Endothelial cell (in vitro differentiated cells): ENCODE data around the gene RNASE7. TPM values are rescaled to one million over a fixed set of nuclear protein-coding genes. Genes with fewer than 3 reads are reported as not detected.

ENCODE experiments used
- DNase-seq: peaks from one replicate; pipeline ENCODE4 v3.0.0; 2021; ENCODE audit warnings: low spot score
- H3K27ac Mint-ChIP-seq: one replicate; pipeline ENCODE4 v1.8.0; 2021; ENCODE audit warnings: mixed read lengths, inconsistent platforms; ENCODE audit not compliant: unreplicated experiment
- H3K27me3 Mint-ChIP-seq: one replicate; pipeline ENCODE4 v1.8.0; 2021; ENCODE audit warnings: mild to moderate bottlenecking, moderate library complexity, mixed read lengths, inconsistent platforms; ENCODE audit not compliant: unreplicated experiment
- H3K36me3 Mint-ChIP-seq: one replicate; pipeline ENCODE4 v1.8.0; 2021; ENCODE audit warnings: mild to moderate bottlenecking, low read depth, mixed read lengths, inconsistent platforms; ENCODE audit not compliant: unreplicated experiment
- H3K4me1 Mint-ChIP-seq: one replicate; pipeline ENCODE4 v1.8.0; 2021; ENCODE audit warnings: mild to moderate bottlenecking, mixed read lengths, inconsistent platforms; ENCODE audit not compliant: unreplicated experiment
- H3K4me3 Mint-ChIP-seq: one replicate; pipeline ENCODE4 v1.8.0; 2021; ENCODE audit warnings: mild to moderate bottlenecking, mixed read lengths, inconsistent platforms; ENCODE audit not compliant: unreplicated experiment
- H3K9me3 Mint-ChIP-seq: one replicate; pipeline ENCODE4 v1.8.0; 2021; ENCODE audit warnings: mixed read lengths, inconsistent platforms; ENCODE audit not compliant: unreplicated experiment
- CTCF ChIP-seq: fragments of 200-600 bp; sonication (generic); IDR thresholded peaks from one replicate; pipeline ENCODE4 v1.5.0; 2021; ENCODE audit warnings: antibody characterized with exemption; ENCODE audit not compliant: unreplicated experiment
- long read RNA-seq: library from polyadenylated mRNA; unstranded; transcript quantifications from one replicate; pipeline ENCODE4 v2.0.0, GENCODE V29; 2020; ENCODE audit not compliant: unreplicated experiment
- total RNA-seq: library from RNA; stranded (reverse); fragmentation: NEBNext Ultra II Directional; extraction: Animal tissue kit (Norgen Biotek cat#: 25700); gene quantifications from one replicate; pipeline ENCODE4 v1.2.1, GENCODE V29; 2021; ENCODE audit not compliant: unreplicated experiment

The RNASE7 gene
- total RNA-seq, result not detected
- long read RNA-seq, result 0 reads

GRCh38 chr14:21041676-21042433 lies at the start of gene RNASE7:
Gene RNASE7 (plus strand): TSS chr14:21042362. CDS start chr14:21042993, 631 bp downstream.
- no peak for DNase-seq

GRCh38 chr14:20996521-20996920 lies 45.6 kb upstream of the RNASE7 start:
- DNase-seq, result no peak
- Mint-ChIP-seq H3K4me3 (no peak overlapping the region), H3K9me3 (no peaks in the 10 kb centered on the region), H3K27ac (no peak overlapping the region), H3K27me3 (no peaks in the 10 kb centered on the region), H3K36me3 (peaks cover 23% of the 10 kb centered on the region), H3K4me1 (peaks cover 17% of the 10 kb centered on the region)
- TF ChIP-seq CTCF, result no peak

More at GRCh38 chr14:21041676-21042433, at the start of gene RNASE7:
- Mint-ChIP-seq H3K36me3 (no peaks in the 10 kb centered on the region), H3K9me3 (no peaks in the 10 kb centered on the region), H3K27me3 (peaks cover 12% of the 10 kb centered on the region), H3K4me3 (no peak within 1 kb of the TSS), H3K27ac (no peak within 1 kb of the TSS), H3K4me1 (peaks cover 42% of the 10 kb centered on the region)
- TF ChIP-seq CTCF, result no peak

- no peaks in the 10 kb centered on the region for H3K27me3 Mint-ChIP-seq
- H3K4me3 Mint-ChIP-seq, result no peak overlapping the region
- TF ChIP-seq CTCF, result no peak
- H3K9me3 Mint-ChIP-seq, result no peaks in the 10 kb centered on the region
- H3K27ac Mint-ChIP-seq, result no peak overlapping the region
- peaks cover 14% of the 10 kb centered on the region for H3K4me1 Mint-ChIP-seq
- H3K36me3 Mint-ChIP-seq, result peaks cover 19% of the 10 kb centered on the region
- DNase-seq, result no peak
These were observed 45.0 kb upstream of the RNASE7 start for GRCh38 chr14:20997115-20997514.

- no peak overlapping the region for H3K27ac Mint-ChIP-seq
- H3K4me1 Mint-ChIP-seq, result peaks cover 14% of the 10 kb centered on the region
- no peaks in the 10 kb centered on the region for H3K27me3 Mint-ChIP-seq
- TF ChIP-seq CTCF, result no peak
- no peak for DNase-seq
- H3K36me3 Mint-ChIP-seq, result peaks cover 18% of the 10 kb centered on the region
- no peaks in the 10 kb centered on the region for H3K9me3 Mint-ChIP-seq
- H3K4me3 Mint-ChIP-seq, result no peak overlapping the region
These were observed 44.6 kb upstream of the RNASE7 start for GRCh38 chr14:20997564-20997963.

GRCh38 chr14:20998139-20998538 lies 44.0 kb upstream of the RNASE7 start:
- TF ChIP-seq CTCF, result no peak
- no peaks in the 10 kb centered on the region for H3K27me3 Mint-ChIP-seq
- no peaks in the 10 kb centered on the region for H3K9me3 Mint-ChIP-seq
- no peak for DNase-seq
- H3K4me1 Mint-ChIP-seq, result peaks cover 14% of the 10 kb centered on the region
- peaks cover 16% of the 10 kb centered on the region for H3K36me3 Mint-ChIP-seq
- no peak overlapping the region for H3K4me3 Mint-ChIP-seq
- H3K27ac Mint-ChIP-seq, result no peak overlapping the region
